Muscle of back (tissue), 11 donors: ENCODE measurements around the gene TRMT61A. TPM values are rescaled to one million over a fixed set of nuclear protein-coding genes. Genes with fewer than 3 reads are reported as not detected.
"Not testable (repeated sequence)": the region's sequence is repeated elsewhere in the genome, so short reads cannot be mapped to it uniquely, and the experiment has no call there.

Experiments
- DNase-seq, 3 donors: peaks; one replicate each; pipeline versions ENCODE4 v3.0.0 to v3.0.0-alpha.2; 2013
- polyA plus RNA-seq, 10 donors: library from polyadenylated mRNA; unstranded; fragments of 120-200 nt; gene quantifications; one replicate each; pipeline ENCODE4 v1.2.1, GENCODE V29; 2013; ENCODE audit not compliant: insufficient read length in 10 of 10

The TRMT61A gene
- polyA plus RNA-seq, 10 donors, result 5.4 to 7.9 (median 6.8) TPM

GRCh38 chr14:103507751-103508150 lies 21.2 kb upstream of the TRMT61A start:
- DNase-seq, result no peak

- no peak for DNase-seq
Measured at GRCh38 chr14:103508521-103509329, 20.3 kb upstream of the TRMT61A start.

- DNase-seq, result no peak
Measured at GRCh38 chr14:103509864-103510723, 18.9 kb upstream of the TRMT61A start.

GRCh38 chr14:103510724-103511693 lies 18.0 kb upstream of the TRMT61A start:
- no peak for DNase-seq

GRCh38 chr14:103512180-103512579 lies 16.8 kb upstream of the TRMT61A start:
- DNase-seq, result not testable (repeated sequence)

GRCh38 chr14:103512701-103513611 lies 16.0 kb upstream of the TRMT61A start:
- no peak for DNase-seq

- DNase-seq, result no peak
Measured at GRCh38 chr14:103514596-103515421, 14.2 kb upstream of the TRMT61A start.

GRCh38 chr14:103516426-103517173 lies 12.4 kb upstream of the TRMT61A start:
- DNase-seq, result no peak

- DNase-seq, result no peak
Measured at GRCh38 chr14:103517174-103517566, 11.8 kb upstream of the TRMT61A start.

GRCh38 chr14:103517721-103518421 lies 11.1 kb upstream of the TRMT61A start:
- peak in 1 of 3 donors; percentile 54 for DNase-seq

GRCh38 chr14:103518422-103519042 lies 10.5 kb upstream of the TRMT61A start:
- peak in 1 of 3 donors; percentile 68 for DNase-seq

GRCh38 chr14:103519043-103519836 lies 9.8 kb upstream of the TRMT61A start:
- DNase-seq, result no peak

GRCh38 chr14:103519837-103520212 lies 9.2 kb upstream of the TRMT61A start:
- DNase-seq, result no peak

GRCh38 chr14:103520269-103520656 lies 8.7 kb upstream of the TRMT61A start:
- no peak for DNase-seq

- peak in 2 of 3 donors; percentile 80 to 89 for DNase-seq
Measured at GRCh38 chr14:103520657-103521437, 8.1 kb upstream of the TRMT61A start.

GRCh38 chr14:103521438-103521950 lies 7.5 kb upstream of the TRMT61A start:
- DNase-seq, result peak in 1 of 3 donors; percentile 74
